GM10847 (cell line): ENCODE measurements around the gene ADAMTS14.

Experiments
- POLR2A ChIP-seq: IDR thresholded peaks from 2 replicates; pipeline ENCODE4 v1.6.1; 2011; ENCODE audit not compliant: insufficient read length; ENCODE audit errors: extremely low read depth

The ADAMTS14 gene

DNA sequence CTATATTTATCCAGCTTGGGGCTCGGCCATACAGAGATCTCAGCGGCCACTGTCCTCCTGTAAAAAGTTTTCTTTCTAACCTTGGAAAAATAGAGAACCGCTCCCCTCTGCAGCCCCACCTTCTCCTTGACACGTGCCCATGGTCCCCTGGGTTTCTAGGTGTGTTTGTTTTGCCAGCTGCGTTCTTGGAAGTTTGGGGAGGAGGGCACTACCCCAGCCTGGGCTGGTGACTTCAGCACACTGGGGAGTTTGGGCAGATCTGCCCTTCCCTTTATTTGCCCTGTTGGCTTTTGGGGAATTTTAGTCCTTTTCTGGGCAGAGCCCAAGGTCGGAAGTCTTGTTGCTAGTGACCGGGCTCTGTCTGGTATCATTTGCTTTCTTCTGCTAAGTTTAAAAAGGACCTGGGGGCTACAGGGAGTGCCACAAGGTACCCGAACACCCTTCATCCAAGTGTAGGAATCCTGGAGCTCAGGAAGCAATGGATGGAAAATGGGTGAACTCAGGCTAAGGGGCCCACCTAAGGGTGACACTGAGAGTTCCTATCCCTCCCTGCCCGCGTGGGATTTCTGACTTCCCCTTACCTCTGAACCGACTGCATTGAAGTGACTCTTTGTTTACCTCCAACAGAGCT is 1.7 kb downstream of the ADAMTS14 start:
- TF ChIP-seq POLR2A, result no peak

DNA sequence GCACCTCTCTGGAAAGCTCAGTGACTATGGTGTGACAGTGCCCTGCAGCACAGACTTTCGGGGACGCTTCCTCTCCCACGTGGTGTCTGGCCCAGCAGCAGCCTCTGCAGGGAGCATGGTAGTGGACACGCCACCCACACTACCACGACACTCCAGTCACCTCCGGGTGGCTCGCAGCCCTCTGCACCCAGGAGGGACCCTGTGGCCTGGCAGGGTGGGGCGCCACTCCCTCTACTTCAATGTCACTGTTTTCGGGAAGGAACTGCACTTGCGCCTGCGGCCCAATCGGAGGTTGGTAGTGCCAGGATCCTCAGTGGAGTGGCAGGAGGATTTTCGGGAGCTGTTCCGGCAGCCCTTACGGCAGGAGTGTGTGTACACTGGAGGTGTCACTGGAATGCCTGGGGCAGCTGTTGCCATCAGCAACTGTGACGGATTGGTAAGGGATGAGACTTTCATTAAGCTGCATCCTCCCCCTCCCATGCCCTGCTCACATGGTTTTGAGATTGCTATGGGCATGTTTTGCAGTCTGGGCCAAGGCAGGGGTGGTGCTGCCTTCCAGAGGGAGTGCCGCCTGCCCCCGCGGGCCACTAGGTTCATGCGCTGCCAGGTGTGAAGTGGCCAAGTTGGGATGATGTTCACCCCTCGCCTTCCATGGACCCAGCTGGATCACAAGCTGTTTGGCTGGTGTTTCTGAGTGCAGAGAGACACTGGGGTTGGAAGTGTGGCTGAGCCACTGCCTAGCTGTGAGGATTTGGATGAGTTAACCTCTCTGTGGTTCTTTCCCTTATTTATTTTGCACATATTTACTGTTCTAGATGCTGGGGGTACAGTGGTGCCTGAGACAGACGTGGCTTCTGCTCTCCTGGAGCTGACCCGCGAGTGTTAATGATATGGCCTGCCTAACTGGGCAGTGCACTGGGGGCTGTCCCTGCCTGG is 2.5 kb downstream of the ADAMTS14 start:
- no peak for TF ChIP-seq POLR2A

GRCh38 chr10:70675496-70676161 is 3.3 kb downstream of the ADAMTS14 start:
- TF ChIP-seq POLR2A, result no peak

DNA sequence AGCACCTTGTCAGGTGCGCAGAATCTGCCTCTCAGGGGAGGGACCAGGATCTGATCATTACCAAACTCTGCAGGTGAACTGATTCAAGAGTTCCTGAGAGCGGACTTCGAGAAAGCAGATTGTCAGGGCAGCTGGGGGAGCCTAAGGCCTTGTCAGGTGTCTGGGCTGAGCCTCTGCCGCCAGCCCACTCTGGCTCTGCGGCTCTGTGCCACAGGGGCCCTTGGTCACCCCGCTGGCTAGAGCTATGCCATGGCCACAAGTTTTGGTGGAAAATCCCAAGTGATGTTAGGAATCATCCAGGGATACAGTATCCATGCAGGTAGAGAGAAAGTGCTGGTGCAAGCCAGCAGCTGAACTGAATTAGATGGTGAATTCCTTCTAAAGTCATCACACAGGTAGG is 4.2 kb downstream of the ADAMTS14 start:
- TF ChIP-seq POLR2A, result no peak

- no peak for TF ChIP-seq POLR2A
Observed at GRCh38 chr10:70677016-70677415, 4.7 kb downstream of the ADAMTS14 start.

GRCh38 chr10:70677620-70678249 is 5.4 kb downstream of the ADAMTS14 start:
- no peak for TF ChIP-seq POLR2A

DNA sequence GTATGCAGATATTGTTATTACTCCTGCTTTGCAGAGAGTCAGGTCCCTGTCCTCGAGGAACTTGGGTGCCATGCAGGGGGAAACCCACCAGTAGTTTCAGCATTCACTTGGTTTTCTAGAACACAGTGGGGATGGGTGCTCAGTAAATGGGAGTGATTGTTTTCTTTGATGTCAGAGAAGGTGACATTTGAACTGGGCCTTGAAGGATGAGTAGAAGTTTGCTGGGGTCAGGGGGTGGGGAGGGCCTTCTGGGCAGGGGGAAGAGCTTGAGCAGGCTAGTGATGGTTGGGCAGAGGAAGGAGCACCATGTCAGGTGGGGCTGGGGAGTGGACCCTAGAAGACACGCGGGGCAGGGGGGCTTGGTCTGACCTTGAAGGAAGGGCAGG is 5.9 kb downstream of the ADAMTS14 start:
- TF ChIP-seq POLR2A, result no peak

GRCh38 chr10:70678757-70679489 is 6.6 kb downstream of the ADAMTS14 start:
- no peak for TF ChIP-seq POLR2A

DNA sequence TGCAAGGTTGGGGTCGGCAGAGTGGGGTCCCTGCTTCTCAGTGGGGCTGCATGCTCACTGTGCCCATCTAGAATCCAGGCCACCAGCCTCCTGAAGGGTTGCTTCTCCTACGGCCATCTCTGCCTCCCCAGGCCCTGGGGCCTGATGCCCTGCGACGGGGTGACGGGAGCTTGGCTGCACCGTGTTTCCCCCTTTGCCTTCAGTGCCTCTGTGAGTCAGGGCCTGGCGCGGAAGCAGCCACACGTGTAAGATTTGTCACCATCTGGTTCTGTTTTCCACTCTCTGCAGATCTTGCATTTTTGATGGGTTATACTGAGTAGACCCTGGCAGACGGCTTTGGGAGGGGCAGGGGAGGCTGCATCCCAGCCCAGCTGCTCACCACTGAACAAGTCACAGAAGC is 7.2 kb downstream of the ADAMTS14 start:
- TF ChIP-seq POLR2A, result no peak

- no peak for TF ChIP-seq POLR2A
Observed at GRCh38 chr10:70680899-70681730, 8.8 kb downstream of the ADAMTS14 start.

- no peak for TF ChIP-seq POLR2A
Observed at GRCh38 chr10:70681731-70682005, 9.4 kb downstream of the ADAMTS14 start.

DNA sequence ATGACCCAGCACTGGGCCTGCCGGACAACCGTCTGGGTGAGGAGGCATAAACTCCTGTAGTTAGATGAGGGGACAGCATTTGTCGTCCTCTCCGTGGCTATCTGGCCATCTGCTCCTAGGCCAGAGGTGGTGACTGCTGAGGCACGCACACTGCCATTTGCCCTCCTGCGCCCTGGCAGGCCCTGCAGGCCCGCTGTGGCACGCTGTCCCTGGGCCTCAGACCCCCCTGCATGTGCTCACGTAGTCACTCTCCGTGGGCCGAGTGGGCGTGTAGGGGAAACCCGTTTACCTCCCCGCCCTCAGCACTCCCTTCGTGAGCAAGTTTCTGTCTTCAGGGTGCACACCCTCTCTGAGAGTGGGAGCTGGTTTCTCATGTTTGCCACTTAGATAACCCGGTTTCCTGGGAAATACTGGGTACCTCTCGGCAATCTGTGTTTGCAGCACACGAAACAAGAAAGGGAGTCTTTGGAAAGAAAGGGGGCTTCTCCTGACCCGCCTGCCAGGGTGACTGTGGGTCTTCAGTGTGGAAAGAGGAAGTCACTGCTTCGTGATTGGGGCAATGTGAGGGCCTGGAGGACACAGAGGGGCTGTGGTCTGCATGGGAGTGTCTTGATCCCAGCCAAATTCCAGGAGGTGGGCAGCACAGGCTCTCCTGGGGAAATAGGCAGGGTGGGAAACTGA is 10.8 kb downstream of the ADAMTS14 start:
- TF ChIP-seq POLR2A, result no peak

GRCh38 chr10:70683601-70683934 is 11.3 kb downstream of the ADAMTS14 start:
- TF ChIP-seq POLR2A, result no peak

DNA sequence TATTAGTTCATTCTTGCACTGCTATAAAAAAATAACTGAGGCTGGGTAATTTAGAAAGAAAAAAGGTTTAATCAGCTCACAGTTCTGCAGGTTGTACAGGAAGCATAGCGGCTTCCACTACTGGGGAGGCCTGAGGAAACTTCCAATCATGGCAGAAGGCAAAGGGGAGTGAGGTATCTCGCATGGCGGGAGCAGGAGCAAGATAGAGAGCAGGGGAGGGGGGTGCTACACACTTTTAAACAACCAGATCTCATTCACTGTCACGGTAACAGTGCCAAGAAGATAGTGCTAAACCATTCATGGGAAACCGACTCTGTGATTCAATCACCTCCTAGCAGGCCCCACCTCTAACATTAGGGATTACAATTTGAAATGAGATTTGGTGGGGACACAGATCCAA is 11.6 kb downstream of the ADAMTS14 start:
- no peak for TF ChIP-seq POLR2A
